Measurements from ENCODE around the gene GRIA3. TPM values are rescaled to one million over a fixed set of nuclear protein-coding genes. Genes with fewer than 3 reads are reported as not detected.

The GRIA3 gene
- total RNA-seq, 1 experiment from 2014 or later, result not detected

DNA sequence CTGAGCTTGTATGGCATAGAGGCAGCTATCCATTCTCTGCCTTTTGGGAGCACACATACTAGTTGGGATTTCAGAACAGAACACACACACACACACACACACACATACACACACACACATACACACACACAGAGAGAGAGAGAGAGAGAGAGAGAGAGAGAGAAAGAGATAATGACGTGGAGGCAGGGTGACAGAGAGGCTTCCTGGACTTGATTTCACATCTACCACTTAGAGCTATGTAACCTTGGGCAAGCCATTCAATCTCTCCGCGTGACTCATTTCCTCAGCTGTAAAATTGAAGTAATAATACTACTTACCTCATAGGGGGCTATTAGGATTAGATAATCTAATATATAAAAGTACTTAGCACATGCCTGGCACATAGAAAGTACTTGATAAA is 12.3 kb upstream of the GRIA3 start:
- Histone ChIP-seq H3K27me3 (ENCODE audit: insufficient read depth, low read length) (no peaks in the 10 kb centered on the region), H3K9me3 (ENCODE audit: control insufficient read depth in 1 of 2, insufficient read depth in 1 of 2, low read depth in 1 of 2, low read length in 2 of 2) (no peaks in the 10 kb centered on the region), H3K4me1 (ENCODE audit: control insufficient read depth in 1 of 2, insufficient read depth in 2 of 2, low read length in 2 of 2) (peaks cover 0 to 16% of the 10 kb centered on the region in 2 experiments; a peak in 2 of 4 replicates), H3K79me2 (ENCODE audit: insufficient read depth, low read length) (no peaks in the 10 kb centered on the region), H3K4me3 (replicated peaks in 1 of 2; ENCODE audit: low read depth in 1 of 2, low read length in 2 of 2) (no peak overlapping the region), H3K36me3 (ENCODE audit: control insufficient read depth in 1 of 2, insufficient read depth in 2 of 2, low read length in 2 of 2) (no peaks in the 10 kb centered on the region), H3K9ac (ENCODE audit: low read length) (no peak overlapping the region), H2AFZ (ENCODE audit: low read depth, low read length, poor library complexity, severe bottlenecking) (no peak overlapping the region), H3K9me2 (ENCODE audit: insufficient read depth) (no peaks in the 10 kb centered on the region), H3K27ac (ENCODE audit: low read depth, low read length) (no peak overlapping the region), H4K20me1 (ENCODE audit: insufficient read depth) (no peaks in the 10 kb centered on the region), H3K4me2 (ENCODE audit: low read length) (no peak overlapping the region)
- ChIA-PET POLR2A (no interaction called here), CTCF (no interaction called here), RAD21 (ENCODE audit: low non-redundant PET in 1 of 2, low total read pairs in 2 of 2, uncharacterized antibody in 2 of 2, unreplicated experiment in 2 of 2) (no interaction called here)
- no peak for TF ChIP-seq EZH2phosphoT487 (IDR thresholded peaks at IDR 0.05; ENCODE audit: borderline replicate concordance)
- TF ChIP-seq, protein P1, sequence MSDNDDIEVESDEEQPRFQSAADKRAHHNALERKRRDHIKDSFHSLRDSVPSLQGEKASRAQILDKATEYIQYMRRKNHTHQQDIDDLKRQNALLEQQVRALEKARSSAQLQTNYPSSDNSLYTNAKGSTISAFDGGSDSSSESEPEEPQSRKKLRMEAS (IDR thresholded peaks at IDR 0.05), result no peak
- intact Hi-C loops (cut with micrococcal nuclease), result no loop called here
- ATAC-seq, result no peak
- DNase-seq (ENCODE audit: low read depth, low spot score), result no peak
- no TSS peak for BruUV-seq (replicated peaks)

DNA sequence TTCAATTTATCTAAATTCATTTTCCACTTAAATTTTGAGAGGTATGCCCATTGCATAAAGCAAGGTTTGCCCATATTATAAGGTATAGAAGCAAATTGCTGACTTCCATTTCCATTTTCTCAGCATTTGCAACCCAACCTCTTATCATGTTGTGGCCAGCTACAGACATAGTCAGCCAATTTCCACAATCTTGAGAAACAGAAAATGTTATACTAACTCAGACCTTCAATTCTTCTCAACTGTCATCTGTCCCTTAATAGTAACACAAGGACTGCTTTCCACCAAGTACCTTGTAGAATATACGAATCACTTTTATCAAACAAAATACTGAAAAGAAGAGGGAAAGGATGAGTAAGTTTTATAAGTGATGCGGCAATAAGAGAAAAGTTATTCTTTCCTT is 11.2 kb upstream of the GRIA3 start:
- no peak overlapping the region for H2AFZ ChIP-seq (ENCODE audit: low read depth, low read length, poor library complexity, severe bottlenecking)
- RAD21 ChIA-PET (ENCODE audit: low non-redundant PET in 1 of 2, low total read pairs in 2 of 2, uncharacterized antibody in 2 of 2, unreplicated experiment in 2 of 2), result no interaction called here
- H3K27ac ChIP-seq (ENCODE audit: low read depth, low read length), result no peak overlapping the region
- no peaks in the 10 kb centered on the region for H3K36me3 ChIP-seq (ENCODE audit: control insufficient read depth in 1 of 2, insufficient read depth in 2 of 2, low read length in 2 of 2)
- POLR2A ChIA-PET, result no interaction called here
- H3K4me2 ChIP-seq (ENCODE audit: low read length), result no peak overlapping the region
- intact Hi-C loops (cut with micrococcal nuclease), result no loop called here
- no peak overlapping the region for H3K9ac ChIP-seq (ENCODE audit: low read length)
- no peaks in the 10 kb centered on the region for H3K9me3 ChIP-seq (ENCODE audit: control insufficient read depth in 1 of 2, insufficient read depth in 1 of 2, low read depth in 1 of 2, low read length in 2 of 2)
- no peaks in the 10 kb centered on the region for H4K20me1 ChIP-seq (ENCODE audit: insufficient read depth)
- no peaks in the 10 kb centered on the region for H3K9me2 ChIP-seq (ENCODE audit: insufficient read depth)
- CTCF ChIA-PET, result no interaction called here
- H3K4me1 ChIP-seq (ENCODE audit: control insufficient read depth in 1 of 2, insufficient read depth in 2 of 2, low read length in 2 of 2), result peaks cover 0 to 16% of the 10 kb centered on the region in 2 experiments; a peak in 2 of 4 replicates
- no peak for DNase-seq (ENCODE audit: low read depth, low spot score)
- no peak for TF ChIP-seq FOSL1 (IDR thresholded peaks at IDR 0.05; ENCODE audit: low read depth)
- TF ChIP-seq TCF7L2 (IDR thresholded peaks at IDR 0.05; ENCODE audit: borderline replicate concordance, extremely low read depth, insufficient read depth, insufficient read length), result no peak
- no peak for TF ChIP-seq POLR2A (IDR thresholded peaks at IDR 0.05; ENCODE audit: borderline replicate concordance, extremely low read depth, insufficient read depth, insufficient read length)
- no peak for TF ChIP-seq EZH2 (IDR thresholded peaks at IDR 0.05)
- no peak for TF ChIP-seq POLR2AphosphoS5 (IDR thresholded peaks at IDR 0.05; ENCODE audit: low read depth, low read length)
- TF ChIP-seq, protein P2, sequence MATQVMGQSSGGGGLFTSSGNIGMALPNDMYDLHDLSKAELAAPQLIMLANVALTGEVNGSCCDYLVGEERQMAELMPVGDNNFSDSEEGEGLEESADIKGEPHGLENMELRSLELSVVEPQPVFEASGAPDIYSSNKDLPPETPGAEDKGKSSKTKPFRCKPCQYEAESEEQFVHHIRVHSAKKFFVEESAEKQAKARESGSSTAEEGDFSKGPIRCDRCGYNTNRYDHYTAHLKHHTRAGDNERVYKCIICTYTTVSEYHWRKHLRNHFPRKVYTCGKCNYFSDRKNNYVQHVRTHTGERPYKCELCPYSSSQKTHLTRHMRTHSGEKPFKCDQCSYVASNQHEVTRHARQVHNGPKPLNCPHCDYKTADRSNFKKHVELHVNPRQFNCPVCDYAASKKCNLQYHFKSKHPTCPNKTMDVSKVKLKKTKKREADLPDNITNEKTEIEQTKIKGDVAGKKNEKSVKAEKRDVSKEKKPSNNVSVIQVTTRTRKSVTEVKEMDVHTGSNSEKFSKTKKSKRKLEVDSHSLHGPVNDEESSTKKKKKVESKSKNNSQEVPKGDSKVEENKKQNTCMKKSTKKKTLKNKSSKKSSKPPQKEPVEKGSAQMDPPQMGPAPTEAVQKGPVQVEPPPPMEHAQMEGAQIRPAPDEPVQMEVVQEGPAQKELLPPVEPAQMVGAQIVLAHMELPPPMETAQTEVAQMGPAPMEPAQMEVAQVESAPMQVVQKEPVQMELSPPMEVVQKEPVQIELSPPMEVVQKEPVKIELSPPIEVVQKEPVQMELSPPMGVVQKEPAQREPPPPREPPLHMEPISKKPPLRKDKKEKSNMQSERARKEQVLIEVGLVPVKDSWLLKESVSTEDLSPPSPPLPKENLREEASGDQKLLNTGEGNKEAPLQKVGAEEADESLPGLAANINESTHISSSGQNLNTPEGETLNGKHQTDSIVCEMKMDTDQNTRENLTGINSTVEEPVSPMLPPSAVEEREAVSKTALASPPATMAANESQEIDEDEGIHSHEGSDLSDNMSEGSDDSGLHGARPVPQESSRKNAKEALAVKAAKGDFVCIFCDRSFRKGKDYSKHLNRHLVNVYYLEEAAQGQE (IDR thresholded peaks at IDR 0.05; ENCODE audit: low read depth), result no peak
- no TSS peak for BruUV-seq (replicated peaks)
- no peak overlapping the region for H3K4me3 ChIP-seq (replicated peaks in 1 of 2; ENCODE audit: low read depth in 1 of 2, low read length in 2 of 2)
- H3K27me3 ChIP-seq (ENCODE audit: insufficient read depth, low read length), result no peaks in the 10 kb centered on the region
- ATAC-seq, result no peak
- no peaks in the 10 kb centered on the region for H3K79me2 ChIP-seq (ENCODE audit: insufficient read depth, low read length)
